NT2/D1 (cell line): ENCODE measurements around the gene REXO4.

Experiments used
- DNase-seq: peaks from one replicate; pipeline ENCODE4 v3.0.0-alpha.2; 2011; ENCODE audit warnings: low read depth, low spot score
- H3K27me3 ChIP-seq: 2 replicates; pipeline ENCODE4 v1.6.0; 2011; ENCODE audit warnings: mild to moderate bottlenecking; ENCODE audit not compliant: insufficient read length, insufficient read depth
- H3K36me3 ChIP-seq: 2 replicates; pipeline ENCODE4 v1.6.1; 2011; ENCODE audit warnings: mild to moderate bottlenecking, low read length, mixed read lengths; ENCODE audit not compliant: insufficient read depth, insufficient read length
- H3K4me1 ChIP-seq: 2 replicates; pipeline ENCODE4 v1.5.1; 2011; ENCODE audit not compliant: insufficient read depth, insufficient read length
- H3K4me3 ChIP-seq: 2 replicates; pipeline ENCODE4 v1.5.1; 2011; ENCODE audit warnings: low read depth; ENCODE audit not compliant: insufficient read length
- H3K9ac ChIP-seq: 2 replicates; pipeline ENCODE4 v1.6.0; 2011; ENCODE audit warnings: low read depth; ENCODE audit not compliant: insufficient read length
- H3K9me3 ChIP-seq: 2 replicates; pipeline ENCODE4 v1.5.1; 2011; ENCODE audit warnings: mild to moderate bottlenecking, low read length; ENCODE audit not compliant: insufficient read depth
- SUZ12 ChIP-seq: IDR thresholded peaks from 2 replicates; pipeline ENCODE4 v1.6.1; 2011; ENCODE audit not compliant: insufficient read length, insufficient read depth; ENCODE audit errors: extremely low read depth
- YY1 ChIP-seq: IDR thresholded peaks from 2 replicates; pipeline ENCODE4 v1.6.1; 2011; ENCODE audit not compliant: insufficient read length, insufficient read depth
- ZNF274 ChIP-seq: IDR thresholded peaks from 2 replicates; pipeline ENCODE4 v1.6.1; 2011; ENCODE audit warnings: mild to moderate bottlenecking, low read depth, low read length

The REXO4 gene, protein sequence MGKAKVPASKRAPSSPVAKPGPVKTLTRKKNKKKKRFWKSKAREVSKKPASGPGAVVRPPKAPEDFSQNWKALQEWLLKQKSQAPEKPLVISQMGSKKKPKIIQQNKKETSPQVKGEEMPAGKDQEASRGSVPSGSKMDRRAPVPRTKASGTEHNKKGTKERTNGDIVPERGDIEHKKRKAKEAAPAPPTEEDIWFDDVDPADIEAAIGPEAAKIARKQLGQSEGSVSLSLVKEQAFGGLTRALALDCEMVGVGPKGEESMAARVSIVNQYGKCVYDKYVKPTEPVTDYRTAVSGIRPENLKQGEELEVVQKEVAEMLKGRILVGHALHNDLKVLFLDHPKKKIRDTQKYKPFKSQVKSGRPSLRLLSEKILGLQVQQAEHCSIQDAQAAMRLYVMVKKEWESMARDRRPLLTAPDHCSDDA

DNA sequence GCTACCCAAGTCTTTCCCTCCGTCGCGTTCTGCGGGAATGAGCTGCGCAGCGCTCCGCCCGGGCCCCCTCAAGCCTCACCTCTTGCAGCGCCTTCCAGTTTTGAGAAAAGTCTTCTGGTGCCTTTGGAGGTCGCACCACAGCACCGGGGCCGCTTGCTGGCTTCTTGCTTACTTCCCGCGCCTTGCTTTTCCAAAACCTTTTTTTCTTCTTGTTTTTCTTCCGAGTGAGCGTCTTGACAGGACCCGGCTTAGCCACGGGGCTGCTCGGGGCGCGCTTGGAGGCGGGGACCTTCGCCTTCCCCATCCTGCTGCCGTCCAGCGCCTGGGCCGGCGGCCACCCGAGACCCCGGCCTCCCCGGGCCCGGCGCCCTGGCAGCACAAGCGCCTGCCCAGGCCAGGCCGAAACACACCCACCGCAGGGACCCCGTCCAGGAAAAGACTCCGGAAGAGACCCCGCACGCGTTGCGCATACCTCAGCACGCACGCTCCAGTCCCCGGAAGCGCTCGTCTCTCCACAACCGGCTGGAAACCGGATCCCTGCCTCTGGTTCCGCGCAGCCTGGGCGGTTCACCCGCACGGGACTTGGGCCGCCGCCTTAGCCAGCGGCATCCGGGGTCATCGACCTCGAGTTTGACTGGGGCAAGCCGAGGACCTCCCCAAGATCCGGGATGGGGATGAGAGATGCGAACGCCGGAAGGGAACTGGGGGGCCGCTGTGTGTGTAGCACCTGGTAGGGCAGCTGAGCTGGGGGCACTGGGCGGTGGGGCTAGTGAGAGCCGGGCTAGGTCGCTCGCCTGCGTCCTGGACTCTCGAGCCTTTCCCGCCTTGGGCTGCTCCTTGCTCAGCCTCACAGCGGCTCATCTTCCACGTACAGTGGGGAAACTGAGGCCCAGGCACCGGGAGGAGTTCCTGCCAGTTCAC lies at the start of gene REXO4:
REXO4 (minus strand) TSS at position 470 of the 921 bp plus-strand sequence; CDS start at position 304, 166 bp downstream.
- H3K4me3 ChIP-seq = peak within 1 kb of the TSS; percentile 92
- H3K36me3 ChIP-seq = peaks cover 39% of the 10 kb centered on the region
- no peaks in the 10 kb centered on the region for H3K27me3 ChIP-seq
- TF ChIP-seq YY1 (no peak), SUZ12 (no peak), ZNF274 (no peak)
- H3K4me1 ChIP-seq = peaks cover 17% of the 10 kb centered on the region
- no peaks in the 10 kb centered on the region for H3K9me3 ChIP-seq
- DNase-seq = peak; percentile 96
- H3K9ac ChIP-seq = peak within 1 kb of the TSS; percentile 98

DNA sequence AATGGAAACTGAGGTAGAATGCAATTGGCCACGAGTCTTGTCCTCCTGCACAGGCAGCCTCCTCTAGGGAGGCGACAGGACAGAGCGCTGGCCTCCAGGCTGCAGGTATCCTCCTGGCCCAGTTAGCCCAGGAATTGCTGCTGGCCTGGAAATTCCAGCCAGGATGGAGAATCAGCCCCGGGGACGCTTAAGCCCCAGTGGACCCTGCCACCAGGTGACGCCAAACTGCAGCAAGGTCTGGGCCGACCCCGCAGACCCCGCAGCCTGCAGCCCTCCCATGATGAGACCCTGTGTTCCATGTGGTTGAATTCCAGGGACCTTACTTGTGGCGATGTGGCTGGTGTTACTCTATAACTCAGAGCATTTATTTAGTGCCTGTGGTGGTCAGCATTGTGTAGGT lies 49.3 kb upstream of the REXO4 start:
- peaks cover 25% of the 10 kb centered on the region for H3K36me3 ChIP-seq
- peaks cover 8% of the 10 kb centered on the region for H3K4me1 ChIP-seq
- H3K9me3 ChIP-seq = no peaks in the 10 kb centered on the region
- H3K9ac ChIP-seq = no peak overlapping the region
- H3K4me3 ChIP-seq = no peak overlapping the region
- TF ChIP-seq SUZ12 = no peak
- TF ChIP-seq YY1 = no peak
- TF ChIP-seq ZNF274 = no peak
- H3K27me3 ChIP-seq = no peaks in the 10 kb centered on the region
- no peak for DNase-seq

DNA sequence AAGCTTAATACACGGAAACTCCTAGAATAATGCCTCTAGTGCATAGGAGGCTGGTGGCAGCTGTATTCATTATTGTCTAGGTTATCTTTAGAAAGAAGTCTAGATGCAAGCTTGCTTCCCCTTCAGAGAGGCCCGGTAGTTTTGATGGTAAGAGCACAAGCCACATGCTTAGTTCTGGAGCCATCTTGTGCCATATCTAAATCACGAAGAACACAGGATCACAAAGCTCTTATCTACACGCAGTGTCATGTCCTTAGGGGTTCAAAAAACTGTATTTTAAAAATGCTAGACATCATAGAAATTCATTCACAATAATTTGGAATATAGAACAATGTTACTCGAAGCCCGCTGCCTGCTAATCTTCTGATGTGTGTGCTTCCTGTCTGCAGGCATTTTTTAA lies 48.2 kb upstream of the REXO4 start:
- Histone ChIP-seq H3K9me3 (no peaks in the 10 kb centered on the region), H3K9ac (no peak overlapping the region), H3K36me3 (peaks cover 15% of the 10 kb centered on the region), H3K4me1 (peaks cover 14% of the 10 kb centered on the region), H3K4me3 (no peak overlapping the region), H3K27me3 (no peaks in the 10 kb centered on the region)
- TF ChIP-seq ZNF274 (no peak), SUZ12 (no peak), YY1 (no peak)
- DNase-seq = no peak

DNA sequence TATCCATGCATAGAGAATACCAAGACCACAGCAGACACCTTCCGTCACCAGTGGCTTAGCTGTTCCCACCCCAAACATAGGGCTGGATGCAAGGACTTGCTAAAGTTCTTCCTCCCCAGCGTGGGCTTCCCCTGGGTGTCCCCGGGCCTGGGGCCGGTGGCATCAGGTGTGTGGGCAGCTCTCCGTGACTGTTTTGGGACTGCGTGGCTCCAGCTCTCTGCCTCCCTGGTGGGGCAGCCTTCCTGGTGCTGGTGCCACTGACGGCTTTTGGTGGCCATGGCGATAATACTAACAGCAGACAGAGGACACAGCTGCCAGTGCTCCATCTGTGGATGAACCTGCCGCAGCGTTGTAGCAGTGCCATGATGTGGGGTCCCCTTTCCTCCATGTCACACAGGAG lies 46.8 kb upstream of the REXO4 start:
- DNase-seq = no peak
- TF ChIP-seq ZNF274 (no peak), SUZ12 (no peak), YY1 (no peak)
- no peaks in the 10 kb centered on the region for H3K27me3 ChIP-seq
- peaks cover 8% of the 10 kb centered on the region for H3K36me3 ChIP-seq
- H3K4me1 ChIP-seq = peaks cover 17% of the 10 kb centered on the region
- H3K4me3 ChIP-seq = no peak overlapping the region
- no peaks in the 10 kb centered on the region for H3K9me3 ChIP-seq
- no peak overlapping the region for H3K9ac ChIP-seq

DNA sequence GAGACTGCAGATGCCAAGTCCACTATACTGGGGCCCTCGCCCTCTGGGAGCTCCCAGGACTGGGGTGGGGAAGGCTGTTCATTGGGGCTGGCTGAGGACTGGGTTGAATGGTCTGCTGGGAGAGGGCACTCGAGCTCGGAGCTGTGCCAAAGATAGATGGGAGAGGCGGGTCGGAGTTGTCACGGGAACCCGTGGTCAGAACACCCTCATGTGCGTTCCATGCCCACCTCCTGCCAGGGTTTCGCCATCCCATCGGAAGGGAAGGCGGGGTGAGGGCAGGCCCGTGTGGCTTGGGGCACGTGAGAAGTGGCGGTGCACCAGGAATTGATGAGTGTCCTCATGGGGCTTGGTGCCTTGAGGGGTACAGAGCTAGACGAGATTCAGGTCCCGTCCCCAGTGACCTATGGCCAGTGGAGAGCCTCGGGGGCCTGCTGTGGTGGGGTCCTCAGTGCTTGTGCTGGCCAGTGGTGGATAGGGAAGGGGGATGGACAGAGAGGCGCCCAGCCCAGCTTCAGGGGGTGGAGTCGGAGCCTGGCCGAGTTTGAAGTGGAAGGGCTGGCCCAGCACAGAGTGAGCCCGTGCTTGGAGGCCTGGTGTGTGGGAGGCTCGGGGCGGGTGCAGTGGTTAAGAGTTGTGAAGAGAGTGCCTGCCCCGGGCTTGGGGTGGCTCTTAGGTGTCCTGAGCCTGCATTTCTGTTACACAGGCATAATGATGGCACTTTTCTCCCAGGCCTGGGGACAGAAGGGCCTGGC lies 46.2 kb upstream of the REXO4 start:
- TF ChIP-seq YY1 (no peak), SUZ12 (no peak), ZNF274 (no peak)
- peaks cover 17% of the 10 kb centered on the region for H3K4me1 ChIP-seq
- H3K9me3 ChIP-seq = no peaks in the 10 kb centered on the region
- DNase-seq = no peak
- no peak overlapping the region for H3K4me3 ChIP-seq
- peaks cover 8% of the 10 kb centered on the region for H3K36me3 ChIP-seq
- no peaks in the 10 kb centered on the region for H3K27me3 ChIP-seq
- H3K9ac ChIP-seq = no peak overlapping the region

DNA sequence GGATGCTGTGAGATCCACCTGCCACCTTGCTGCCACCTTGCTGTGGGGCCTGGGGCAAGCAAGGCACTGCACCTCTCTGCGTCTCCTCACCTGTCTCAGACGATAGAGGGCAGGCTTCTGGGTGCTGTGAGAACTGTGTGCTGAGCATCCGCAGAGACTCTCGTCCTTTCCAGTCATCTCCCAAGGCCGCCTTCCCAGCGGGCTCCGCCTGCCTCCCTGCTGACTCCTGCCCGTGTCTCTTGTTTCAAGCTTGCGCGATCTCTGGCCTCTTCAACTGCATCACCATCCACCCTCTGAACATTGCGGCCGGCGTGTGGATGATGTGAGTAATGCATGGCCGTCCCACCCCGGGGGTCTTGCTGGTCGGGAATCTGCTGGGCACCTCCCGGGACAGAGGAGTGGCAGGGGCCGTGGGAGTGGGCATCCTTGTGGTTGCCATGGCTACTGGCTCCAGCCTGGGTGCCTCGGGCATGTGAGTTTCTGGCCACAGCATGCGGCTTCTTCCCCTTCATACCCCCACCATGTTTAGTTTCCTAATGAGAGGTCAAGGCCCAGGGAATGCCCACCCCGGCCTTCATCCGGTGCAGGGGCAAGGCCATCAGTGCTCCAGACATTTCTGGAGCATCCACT lies 45.5 kb upstream of the REXO4 start:
- peaks cover 8% of the 10 kb centered on the region for H3K36me3 ChIP-seq
- H3K27me3 ChIP-seq = no peaks in the 10 kb centered on the region
- peaks cover 15% of the 10 kb centered on the region for H3K4me1 ChIP-seq
- no peak overlapping the region for H3K9ac ChIP-seq
- H3K9me3 ChIP-seq = no peaks in the 10 kb centered on the region
- no peak overlapping the region for H3K4me3 ChIP-seq
- no peak for DNase-seq
- TF ChIP-seq YY1 = no peak
- TF ChIP-seq SUZ12 = no peak
- no peak for TF ChIP-seq ZNF274
